Activated CD8-positive, alpha-beta T cell treated with anti-CD3 and anti-CD28 coated beads, Interleukin-2, amount 10 ng/mL, durations not matched to agents 7 days and 5 days (primary cell): Measurements from ENCODE around the gene PCGF1. TPM values are rescaled to one million over a fixed set of nuclear protein-coding genes. Genes with fewer than 3 reads are reported as not detected.

Source experiments
- ATAC-seq: fragments of 150-1000 bp; cut with Tn5 transposase; one replicate; pipeline ENCODE4 v1.10.0; 2021; ENCODE audit warnings: moderate library complexity
- CTCF ChIA-PET: fragments of 350-600 bp; sonication (Branson Sonifier 250); formaldehyde crosslinking; loops from one replicate; lab custom pipeline; 2021; ENCODE audit warnings: antibody characterized with exemption; lab: Charles Lee
- POLR2A ChIA-PET: fragments of 350-600 bp; sonication (Branson Sonifier 250); formaldehyde crosslinking; loops from one replicate; lab custom pipeline; 2021; ENCODE audit warnings: antibody characterized with exemption; lab: Charles Lee
- DNase-seq: peaks from one replicate; pipeline ENCODE4 v3.0.0-alpha.2; 2020
- H3K27ac Mint-ChIP-seq: one replicate; pipeline ENCODE4 v1.8.0; 2021; ENCODE audit warnings: mild to moderate bottlenecking, mixed read lengths
- H3K27me3 Mint-ChIP-seq: one replicate; pipeline ENCODE4 v1.8.0; 2021; ENCODE audit warnings: low read depth, mixed read lengths
- H3K36me3 Mint-ChIP-seq: one replicate; pipeline ENCODE4 v1.8.0; 2021; ENCODE audit warnings: low read depth, mixed read lengths
- H3K4me1 Mint-ChIP-seq: one replicate; pipeline ENCODE4 v1.8.0; 2021; ENCODE audit warnings: low read depth, mixed read lengths
- H3K4me3 Mint-ChIP-seq: one replicate; pipeline ENCODE4 v1.8.0; 2021; ENCODE audit warnings: mild to moderate bottlenecking, mixed read lengths
- H3K9me3 Mint-ChIP-seq: one replicate; pipeline ENCODE4 v1.8.0; 2022; ENCODE audit warnings: mixed read lengths; ENCODE audit not compliant: insufficient read depth
- total RNA-seq, 2 experiments: library from RNA; stranded (reverse); gene quantifications; one replicate each; pipeline ENCODE4 v1.2.3, GENCODE V29; 2021

Gene PCGF1
- total RNA-seq, 2 experiments from 2014 or later = 20.3 to 28.5 TPM

GRCh38 chr2:74527741-74528140 is 20.2 kb upstream of the PCGF1 start:
- DNase-seq (no peak), ATAC-seq (no peak)
- Mint-ChIP-seq H3K4me3 (peak overlapping the region; percentile 95), H3K36me3 (peaks cover 55% of the 10 kb centered on the region), H3K9me3 (no peaks in the 10 kb centered on the region), H3K27me3 (no peaks in the 10 kb centered on the region), H3K4me1 (peaks cover 54% of the 10 kb centered on the region), H3K27ac (peak overlapping the region; percentile 60)
- ChIA-PET CTCF (interaction anchor here (2.7 to 4.5 kb wide), 2 partner anchors 21 to 59 kb away, joined by 9 to 41 read pairs; partner anchors contain the start of gene PCGF1), POLR2A (interaction anchor here (1.9 to 5.1 kb wide), 2 partner anchors 46 kb away, joined by 7 to 33 read pairs; partner anchors contain the start of genes CCDC142 and TTC31)

- H3K36me3 Mint-ChIP-seq = peaks cover 45% of the 10 kb centered on the region
- DNase-seq (no peak), ATAC-seq (no peak)
- H3K4me1 Mint-ChIP-seq = peaks cover 46% of the 10 kb centered on the region
- CTCF ChIA-PET = interaction anchor here (1.0 to 4.5 kb wide), 5 partner anchors 10 to 60 kb away, joined by 3 to 41 read pairs (median 4); partner anchors contain the start of genes CCDC142 and TTC31
- POLR2A ChIA-PET = interaction anchor here (1.1 to 1.9 kb wide), 3 partner anchors 12 to 45 kb away, joined by 3 to 7 read pairs (median 4); partner anchors contain the start of genes CCDC142 and TTC31
- H3K27ac Mint-ChIP-seq = no peak overlapping the region
- H3K4me3 Mint-ChIP-seq = no peak overlapping the region
- no peaks in the 10 kb centered on the region for H3K9me3 Mint-ChIP-seq
- H3K27me3 Mint-ChIP-seq = peaks cover 7% of the 10 kb centered on the region
Observed at GRCh38 chr2:74526649-74527230, 19.2 kb upstream of the PCGF1 start.

GRCh38 chr2:74525717-74526648 is 18.5 kb upstream of the PCGF1 start, which contains the start of gene DQX1:
TSS of gene DQX1 (minus strand) at chr2:74526231. CDS start at chr2:74525729, 502 bp downstream.
- no peak for DNase-seq
- no peak within 1 kb of the TSS for H3K27ac Mint-ChIP-seq
- H3K4me3 Mint-ChIP-seq = no peak within 1 kb of the TSS

GRCh38 chr2:74524955-74525716 is 17.6 kb upstream of the PCGF1 start:
- ChIA-PET POLR2A (no interaction called here), CTCF (interaction anchor here (1.3 kb wide), 1 partner anchor 9 kb away, joined by 7 read pairs; no protein-coding TSS in a partner anchor)
- DNase-seq = no peak
- Mint-ChIP-seq H3K27me3 (peaks cover 11% of the 10 kb centered on the region), H3K4me3 (no peak overlapping the region), H3K27ac (no peak overlapping the region), H3K4me1 (peaks cover 33% of the 10 kb centered on the region), H3K9me3 (no peaks in the 10 kb centered on the region), H3K36me3 (peaks cover 34% of the 10 kb centered on the region)
- no peak for ATAC-seq

More at GRCh38 chr2:74525717-74526648, 18.5 kb upstream of the PCGF1 start, which contains the start of gene DQX1:
- Mint-ChIP-seq H3K9me3 (no peaks in the 10 kb centered on the region), H3K27me3 (peaks cover 8% of the 10 kb centered on the region), H3K36me3 (peaks cover 41% of the 10 kb centered on the region), H3K4me1 (peaks cover 39% of the 10 kb centered on the region)
- ATAC-seq = no peak
- ChIA-PET CTCF (interaction anchor here (1.0 to 4.5 kb wide), 5 partner anchors 9 to 61 kb away, joined by 3 to 41 read pairs (median 4); partner anchors contain the start of genes CCDC142 and TTC31), POLR2A (interaction anchor here (1.1 to 1.9 kb wide), 3 partner anchors 11 to 44 kb away, joined by 3 to 7 read pairs (median 4); partner anchors contain the start of genes CCDC142 and TTC31)

GRCh38 chr2:74524005-74524404 is 16.5 kb upstream of the PCGF1 start:
- ChIA-PET POLR2A (no interaction called here), CTCF (no interaction called here)
- ATAC-seq (no peak), DNase-seq (no peak)
- Mint-ChIP-seq H3K4me3 (no peak overlapping the region), H3K27ac (no peak overlapping the region), H3K36me3 (peaks cover 33% of the 10 kb centered on the region), H3K9me3 (no peaks in the 10 kb centered on the region), H3K4me1 (peaks cover 33% of the 10 kb centered on the region), H3K27me3 (peaks cover 22% of the 10 kb centered on the region)

- H3K36me3 Mint-ChIP-seq = peaks cover 20% of the 10 kb centered on the region
- peaks cover 36% of the 10 kb centered on the region for H3K27me3 Mint-ChIP-seq
- ATAC-seq = no peak
- ChIA-PET CTCF (interaction anchor here (1.3 to 3.1 kb wide), 3 partner anchors 9 to 39 kb away, joined by 4 to 13 read pairs (median 5); partner anchors contain the start of genes CCDC142 and TTC31), POLR2A (interaction anchor here (0.9 to 3.2 kb wide), 4 partner anchors 7 to 39 kb away, joined by 3 to 11 read pairs (median 4); partner anchors contain the start of genes AUP1, CCDC142, HTRA2 and TTC31)
- no peak overlapping the region for H3K4me3 Mint-ChIP-seq
- peaks cover 21% of the 10 kb centered on the region for H3K4me1 Mint-ChIP-seq
- H3K27ac Mint-ChIP-seq = no peak overlapping the region
- no peaks in the 10 kb centered on the region for H3K9me3 Mint-ChIP-seq
- DNase-seq = no peak
Observed at GRCh38 chr2:74522516-74522915, 15.0 kb upstream of the PCGF1 start.

- H3K27ac Mint-ChIP-seq = no peak overlapping the region
- DNase-seq = no peak
- H3K27me3 Mint-ChIP-seq = peaks cover 69% of the 10 kb centered on the region
- peaks cover 6% of the 10 kb centered on the region for H3K36me3 Mint-ChIP-seq
- H3K9me3 Mint-ChIP-seq = no peaks in the 10 kb centered on the region
- no peak for ATAC-seq
- peaks cover 28% of the 10 kb centered on the region for H3K4me1 Mint-ChIP-seq
- CTCF ChIA-PET = interaction anchor here (0.8 to 1.9 kb wide), 3 partner anchors 9 to 16 kb away, joined by 3 to 7 read pairs (median 4); partner anchors contain the start of gene DQX1
- peak overlapping the region; percentile 67 for H3K4me3 Mint-ChIP-seq
- POLR2A ChIA-PET = interaction anchor here (1.1 to 1.2 kb wide), 2 partner anchors 12 to 13 kb away, joined by 3 read pairs; partner anchors contain the start of gene AUP1
Observed at GRCh38 chr2:74516650-74517049, 9.2 kb upstream of the PCGF1 start.

- ChIA-PET CTCF (interaction anchor here (0.8 to 1.9 kb wide), 3 partner anchors 10 to 15 kb away, joined by 3 to 7 read pairs (median 4); partner anchors contain the start of gene DQX1), POLR2A (interaction anchor here (1.1 to 2.1 kb wide), 4 partner anchors 10 to 13 kb away, joined by 3 to 6 read pairs (median 4); partner anchors contain the start of genes AUP1, DQX1 and PCGF1)
- H3K4me3 Mint-ChIP-seq = peak overlapping the region; percentile 67
- peaks cover 28% of the 10 kb centered on the region for H3K4me1 Mint-ChIP-seq
- no peaks in the 10 kb centered on the region for H3K9me3 Mint-ChIP-seq
- H3K36me3 Mint-ChIP-seq = peaks cover 6% of the 10 kb centered on the region
- peaks cover 75% of the 10 kb centered on the region for H3K27me3 Mint-ChIP-seq
- H3K27ac Mint-ChIP-seq = no peak overlapping the region
- peak; percentile 77 for DNase-seq
- peak; percentile 76 for ATAC-seq
Observed at GRCh38 chr2:74515981-74516633, 8.6 kb upstream of the PCGF1 start.

- H3K9me3 Mint-ChIP-seq = no peaks in the 10 kb centered on the region
- H3K4me3 Mint-ChIP-seq = peak overlapping the region; percentile 70
- CTCF ChIA-PET = interaction anchor here (1.9 kb wide), 1 partner anchor 11 kb away, joined by 7 read pairs; the partner anchor contains the start of gene DQX1
- H3K36me3 Mint-ChIP-seq = peaks cover 6% of the 10 kb centered on the region
- ATAC-seq = peak; percentile 18
- no peak overlapping the region for H3K27ac Mint-ChIP-seq
- POLR2A ChIA-PET = interaction anchor here (0.7 to 2.1 kb wide), 4 partner anchors 9 to 12 kb away, joined by 3 to 6 read pairs (median 4); partner anchors contain the start of genes DQX1 and PCGF1
- peaks cover 28% of the 10 kb centered on the region for H3K4me1 Mint-ChIP-seq
- peaks cover 79% of the 10 kb centered on the region for H3K27me3 Mint-ChIP-seq
- DNase-seq = no peak
Observed at GRCh38 chr2:74515271-74515980, 7.9 kb upstream of the PCGF1 start.
